Measurements from ENCODE around the gene SCTR.
"Not testable (repeated sequence)": the region's sequence is repeated elsewhere in the genome, so short reads cannot be mapped to it uniquely, and the experiment has no call there.

SCTR gene

GRCh38 chr2:119426801-119427395 is 97.4 kb downstream of the SCTR start:
- no peak for DNase-seq

GRCh38 chr2:119426396-119426675 is 97.9 kb downstream of the SCTR start:
- no peak for DNase-seq

GRCh38 chr2:119425620-119426395 is 98.5 kb downstream of the SCTR start:
- DNase-seq, result no peak

GRCh38 chr2:119425119-119425405 is 99.2 kb downstream of the SCTR start:
- no peak for DNase-seq

GRCh38 chr2:119424284-119425118 is 99.8 kb downstream of the SCTR start:
- no peak for DNase-seq

- no peak for DNase-seq
These were observed 100.5 kb downstream of the SCTR start for GRCh38 chr2:119423811-119424210.

- DNase-seq, result no peak
These were observed 101.2 kb downstream of the SCTR start for GRCh38 chr2:119423108-119423444.

GRCh38 chr2:119422360-119423107 is 101.7 kb downstream of the SCTR start:
- no peak for DNase-seq

- no peak for DNase-seq
These were observed 102.5 kb downstream of the SCTR start for GRCh38 chr2:119421741-119422140.

- DNase-seq, result no peak
These were observed 103.0 kb downstream of the SCTR start for GRCh38 chr2:119421304-119421703.

- DNase-seq, result no peak
These were observed 104.3 kb downstream of the SCTR start for GRCh38 chr2:119419803-119420508.

- no peak for DNase-seq
These were observed 105.2 kb downstream of the SCTR start for GRCh38 chr2:119419065-119419464.

- DNase-seq, result no peak
These were observed 106.4 kb downstream of the SCTR start for GRCh38 chr2:119417908-119418307.

- DNase-seq, result no peak
These were observed 107.9 kb downstream of the SCTR start for GRCh38 chr2:119416299-119416923.

GRCh38 chr2:119415630-119416029 is 108.7 kb downstream of the SCTR start:
- no peak for DNase-seq

GRCh38 chr2:119414894-119415293 is 109.4 kb downstream of the SCTR start:
- no peak for DNase-seq

- DNase-seq, result no peak
These were observed 114.8 kb downstream of the SCTR start for GRCh38 chr2:119409506-119409905.

GRCh38 chr2:119408221-119408619 is 116.1 kb downstream of the SCTR start:
- DNase-seq, result peak; percentile 54

GRCh38 chr2:119407430-119408220 is 116.7 kb downstream of the SCTR start:
- peak; percentile 30 for DNase-seq

GRCh38 chr2:119405151-119405550 is 119.1 kb downstream of the SCTR start:
- DNase-seq, result no peak

- not testable (repeated sequence) for DNase-seq
These were observed 120.7 kb downstream of the SCTR start for GRCh38 chr2:119403618-119404017.

Measured in NCI-H226 (cell line).